ENCODE results near the gene NCAPG2.

DNA sequence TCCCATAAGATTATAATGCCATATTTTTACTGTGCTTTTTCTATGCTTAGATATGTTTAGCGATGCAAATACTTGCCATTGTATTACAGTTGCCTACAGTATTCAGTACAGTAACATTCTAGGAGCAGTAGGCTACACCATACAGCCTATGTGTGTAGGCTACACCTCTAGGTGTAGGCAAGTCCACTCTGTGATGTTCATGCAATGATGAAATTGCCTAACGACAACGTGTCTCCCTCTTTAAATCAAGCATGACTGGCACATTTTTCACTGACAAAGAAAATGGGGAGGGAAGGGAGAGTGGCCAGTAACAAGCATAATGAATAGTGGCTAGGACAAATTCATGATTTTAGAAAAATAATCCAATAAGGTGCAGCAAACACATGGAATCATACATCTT lies 1.7 kb downstream of the NCAPG2 start:
- TF ChIP-seq CTCF (IDR thresholded peaks at IDR 0.05): no peak
- TF ChIP-seq POLR2A (IDR thresholded peaks at IDR 0.05): no peak
